OCI-LY3 (cell line): ENCODE data around the gene MAPK13.
A peak's percentile ranks its signal among the peaks of the same experiment; 100 is the strongest.

ENCODE experiments used
- H2AFZ ChIP-seq: fragments of 200-600, 300-600 bp; shearing (Covaris generic); 2 replicates; pipeline ENCODE4 v1.6.0; 2014; ENCODE audit warnings: antibody characterized with exemption, low read depth, low read length
- H3K27ac ChIP-seq: fragments of 200-600, 300-600 bp; sonication (generic); 2 replicates; pipeline ENCODE4 v1.5.1; 2014; ENCODE audit warnings: mild to moderate bottlenecking, low read length, moderate library complexity, mixed read lengths
- H3K27me3 ChIP-seq: fragments of 200-600, 300-600 bp; sonication (generic); 2 replicates; pipeline ENCODE4 v1.6.1; 2014; ENCODE audit warnings: low read depth, low read length, mixed read lengths
- H3K36me3 ChIP-seq: fragments of 200-600, 300-600 bp; sonication (generic); replicated peaks from 2 replicates; pipeline ENCODE3; 2014; ENCODE audit warnings: low read depth, low read length, mixed read lengths
- H3K4me1 ChIP-seq: fragments of 300-600, 200-600 bp; sonication (generic); 2 replicates; pipeline ENCODE4 v1.6.1; 2014; ENCODE audit warnings: low read length, mixed read lengths
- H3K4me2 ChIP-seq: fragments of 200-600, 300-600 bp; sonication (generic); 2 replicates; pipeline ENCODE4 v1.6.1; 2014; ENCODE audit warnings: low read length, mixed read lengths
- H3K4me3 ChIP-seq: fragments of 300-600, 200-600 bp; sonication (generic); 2 replicates; pipeline ENCODE4 v1.5.1; 2014; ENCODE audit warnings: antibody characterized with exemption, mild to moderate bottlenecking, low read length, moderate library complexity
- H3K79me2 ChIP-seq: fragments of 300-600, 200-600 bp; shearing (Covaris generic); 2 replicates; pipeline ENCODE4 v1.6.1; 2014; ENCODE audit warnings: mild to moderate bottlenecking, low read length, mixed read lengths
- H3K9ac ChIP-seq: fragments of 300-600, 200-600 bp; shearing (Covaris generic); 2 replicates; pipeline ENCODE4 v1.6.0; 2014; ENCODE audit warnings: mild to moderate bottlenecking, low read length, moderate library complexity
- H3K9me3 ChIP-seq: fragments of 200-600, 300-600 bp; shearing (Covaris generic); 2 replicates; pipeline ENCODE4 v1.6.1; 2014; ENCODE audit warnings: low read length, mixed read lengths; ENCODE audit not compliant: insufficient read depth
- H4K20me1 ChIP-seq: fragments of 200-600, 300-600 bp; sonication (generic); 2 replicates; pipeline ENCODE4 v1.6.1; 2016; ENCODE audit warnings: low read length, mixed read lengths; ENCODE audit not compliant: insufficient read depth
- CTCF ChIP-seq: fragments of 200-600, 300-600 bp; sonication (generic); IDR thresholded peaks from 2 replicates; pipeline ENCODE4 v1.5.1; 2014; ENCODE audit warnings: antibody characterized with exemption, low read length, low read depth
- EZH2phosphoT487 ChIP-seq: fragments of 200-600 bp; shearing (Covaris generic); IDR thresholded peaks from 2 replicates; pipeline ENCODE4 v1.6.1; 2018; ENCODE audit warnings: antibody characterized with exemption, mixed run types, low read depth

MAPK13 gene

GRCh38 chr6:36114798-36115408 is 15.4 kb upstream of the MAPK13 start:
- Histone ChIP-seq H3K36me3 (peaks cover 15% of the 10 kb centered on the region), H2AFZ (no peak overlapping the region), H3K9me3 (no peaks in the 10 kb centered on the region), H3K9ac (no peak overlapping the region), H3K4me1 (peaks cover 32% of the 10 kb centered on the region), H3K27me3 (no peaks in the 10 kb centered on the region), H4K20me1 (no peaks in the 10 kb centered on the region), H3K4me3 (peak overlapping the region; percentile 37; the same call in 1 of the 2 replicates), H3K79me2 (no peaks in the 10 kb centered on the region), H3K27ac (peak overlapping the region; percentile 33), H3K4me2 (peak overlapping the region; percentile 68)
- TF ChIP-seq EZH2phosphoT487 (no peak), CTCF (no peak)

GRCh38 chr6:36115412-36115811 is 14.9 kb upstream of the MAPK13 start:
- Histone ChIP-seq H3K9me3 (no peaks in the 10 kb centered on the region), H3K36me3 (peaks cover 12% of the 10 kb centered on the region), H3K9ac (no peak overlapping the region), H4K20me1 (no peaks in the 10 kb centered on the region), H3K4me2 (peak overlapping the region; percentile 68), H3K27ac (no peak overlapping the region), H3K4me3 (peak overlapping the region; percentile 16; the same call in 1 of the 2 replicates), H3K27me3 (no peaks in the 10 kb centered on the region), H2AFZ (no peak overlapping the region), H3K79me2 (no peaks in the 10 kb centered on the region), H3K4me1 (peaks cover 32% of the 10 kb centered on the region)
- TF ChIP-seq EZH2phosphoT487 (no peak), CTCF (no peak)

- Histone ChIP-seq H3K79me2 (no peaks in the 10 kb centered on the region), H3K27ac (no peak overlapping the region), H3K9ac (no peak overlapping the region), H3K4me1 (peaks cover 39% of the 10 kb centered on the region), H3K27me3 (no peaks in the 10 kb centered on the region), H3K36me3 (peaks cover 11% of the 10 kb centered on the region), H2AFZ (no peak overlapping the region), H3K4me3 (no peak overlapping the region), H3K4me2 (no peak overlapping the region), H3K9me3 (no peaks in the 10 kb centered on the region), H4K20me1 (no peaks in the 10 kb centered on the region)
- TF ChIP-seq CTCF (no peak), EZH2phosphoT487 (no peak)
These were observed 14.0 kb upstream of the MAPK13 start for GRCh38 chr6:36116066-36116864.

- H3K27ac ChIP-seq = no peak overlapping the region
These were observed 13.4 kb upstream of the MAPK13 start for GRCh38 chr6:36116943-36117342.

More at GRCh38 chr6:36116943-36117342, 13.4 kb upstream of the MAPK13 start:
- TF ChIP-seq CTCF (no peak), EZH2phosphoT487 (no peak)
- Histone ChIP-seq H3K79me2 (no peaks in the 10 kb centered on the region), H3K4me1 (peaks cover 42% of the 10 kb centered on the region), H3K27me3 (no peaks in the 10 kb centered on the region), H3K9ac (no peak overlapping the region), H3K9me3 (no peaks in the 10 kb centered on the region), H3K4me3 (no peak overlapping the region), H4K20me1 (no peaks in the 10 kb centered on the region), H2AFZ (no peak overlapping the region), H3K4me2 (no peak overlapping the region), H3K36me3 (peaks cover 11% of the 10 kb centered on the region)
